OCI-LY7 (cell line): ENCODE results near the gene EEIG1. TPM values are rescaled to one million over a fixed set of nuclear protein-coding genes. Genes with fewer than 3 reads are reported as not detected.

Experiments used
- BruUV-seq: library from RNA; stranded (reverse); fragments of 400-500 nt; replicated peaks from 2 replicates; lab custom pipeline; 2021; lab: Mats Ljungman, UMichigan
- CTCF ChIA-PET: fragments of 300-600 bp; sonication (Branson Sonifier 250); formaldehyde crosslinking; loops from one replicate; lab custom pipeline; 2022; ENCODE audit warnings: antibody characterized with exemption; ENCODE audit not compliant: unreplicated experiment; lab: Charles Lee
- POLR2A ChIA-PET: fragments of 300-600 bp; sonication (Branson Sonifier 250); formaldehyde crosslinking; loops from one replicate; lab custom pipeline; 2022; ENCODE audit warnings: antibody characterized with exemption; lab: Charles Lee
- DNase-seq: peaks from one replicate; pipeline ENCODE4 v3.0.0-alpha.2; 2015; ENCODE audit warnings: low spot score
- H2AFZ ChIP-seq: fragments of 200-600 bp; sonication (generic), shearing (Covaris generic); 2 replicates; pipeline ENCODE4 v1.6.1; 2014; ENCODE audit warnings: mild to moderate bottlenecking, antibody characterized with exemption, low read length, moderate library complexity
- H3K27ac ChIP-seq: fragments of 200-600 bp; sonication (generic); 2 replicates; pipeline ENCODE4 v1.5.1; 2014; ENCODE audit warnings: mixed run types, low read depth, mild to moderate bottlenecking, moderate library complexity, low read length, inconsistent platforms; ENCODE audit not compliant: poor library complexity, severe bottlenecking
- H3K36me3 ChIP-seq: fragments of 200-600 bp; sonication (generic); 2 replicates; pipeline ENCODE4 v1.6.1; 2014; ENCODE audit warnings: mild to moderate bottlenecking, antibody characterized with exemption, low read length, moderate library complexity, mixed read lengths; ENCODE audit not compliant: insufficient read depth
- H3K4me1 ChIP-seq: fragments of 200-600 bp; sonication (generic); 2 replicates; pipeline ENCODE4 v1.5.1; 2014; ENCODE audit warnings: mild to moderate bottlenecking, low read length; ENCODE audit not compliant: insufficient read depth, poor library complexity, severe bottlenecking
- H3K4me2 ChIP-seq: fragments of 200-600 bp; sonication (generic); 2 replicates; pipeline ENCODE4 v1.6.1; 2014; ENCODE audit warnings: mild to moderate bottlenecking, low read length
- H3K4me3 ChIP-seq: fragments of 200-600 bp; sonication (generic); 2 replicates; pipeline ENCODE4 v1.5.1; 2014; ENCODE audit warnings: mild to moderate bottlenecking, low read depth, low read length; ENCODE audit not compliant: poor library complexity, severe bottlenecking
- H3K79me2 ChIP-seq: fragments of 200-600 bp; sonication (generic); 2 replicates; pipeline ENCODE4 v1.6.1; 2016; ENCODE audit warnings: low read depth, mild to moderate bottlenecking, low read length, moderate library complexity, mixed read lengths; ENCODE audit not compliant: insufficient read depth
- H3K9me2 ChIP-seq: fragments of 200-600 bp; sonication (generic); 2 replicates; pipeline ENCODE4 v1.6.1; 2016; ENCODE audit warnings: mild to moderate bottlenecking, low read length, mixed read lengths; ENCODE audit not compliant: insufficient read depth
- H3K9me3 ChIP-seq: fragments of 200-600 bp; sonication (generic); 2 replicates; pipeline ENCODE4 v1.6.1; 2014; ENCODE audit warnings: mild to moderate bottlenecking, mixed run types, low read length, mixed read lengths
- H4K20me1 ChIP-seq: fragments of 200-600 bp; sonication (generic); 2 replicates; pipeline ENCODE4 v1.6.1; 2014; ENCODE audit warnings: mild to moderate bottlenecking, antibody characterized with exemption, low read length, moderate library complexity, mixed read lengths; ENCODE audit not compliant: insufficient read depth
- EZH2phosphoT487 ChIP-seq: fragments of 200-600 bp; sonication (generic); IDR thresholded peaks from 2 replicates; pipeline ENCODE4 v1.6.1; 2018; ENCODE audit warnings: low read depth, borderline replicate concordance, mild to moderate bottlenecking, mixed run types, antibody characterized with exemption, low read length, moderate library complexity, mixed read lengths
- intact Hi-C: fragments of 100-400 bp; cut with micrococcal nuclease; formaldehyde crosslinking; loops from one replicate; pipeline ENCODE4 v1.10.0; 2022; ENCODE audit not compliant: unreplicated experiment
- total RNA-seq, 2 experiments: library from RNA; depleted of rRNA in 1 of 2; stranded (reverse); fragments of >200 nt in 1 of 2; shearing (Covaris generic) in 1 of 2; gene quantifications; 2 replicates each; pipeline ENCODE4 v1.2.3, GENCODE V29; 2014 to 2022
- TF ChIP-seq, protein P1 (sequence below): fragments of 200-600 bp; sonication (generic); conservative IDR thresholded peaks from 2 replicates; pipeline ENCODE4 v1.5.1; 2014; ENCODE audit warnings: mild to moderate bottlenecking, antibody characterized with exemption, low read length, moderate library complexity, mixed read lengths

The EEIG1 gene
- total RNA-seq, 2 experiments from 2014 or later, result 25.8 to 60.1 TPM

- intact Hi-C loops, result loop anchor here (1.0 to 2.0 kb wide), 2 partner anchors 18 to 47 kb away; partner anchors contain the start of gene EEIG1
- Histone ChIP-seq H4K20me1 (no peaks in the 10 kb centered on the region), H3K9me2 (no peaks in the 10 kb centered on the region), H3K36me3 (no peaks in the 10 kb centered on the region), H3K4me3 (peak overlapping the region; percentile 56), H2AFZ (peak overlapping the region; percentile 60), H3K4me1 (peaks cover 71% of the 10 kb centered on the region), H3K27ac (peak overlapping the region; percentile 78), H3K79me2 (no peaks in the 10 kb centered on the region), H3K9me3 (no peaks in the 10 kb centered on the region), H3K4me2 (peak overlapping the region; percentile 66)
- CTCF ChIA-PET, result no interaction called here
- no TSS peak for BruUV-seq
- TF ChIP-seq, protein P1, sequence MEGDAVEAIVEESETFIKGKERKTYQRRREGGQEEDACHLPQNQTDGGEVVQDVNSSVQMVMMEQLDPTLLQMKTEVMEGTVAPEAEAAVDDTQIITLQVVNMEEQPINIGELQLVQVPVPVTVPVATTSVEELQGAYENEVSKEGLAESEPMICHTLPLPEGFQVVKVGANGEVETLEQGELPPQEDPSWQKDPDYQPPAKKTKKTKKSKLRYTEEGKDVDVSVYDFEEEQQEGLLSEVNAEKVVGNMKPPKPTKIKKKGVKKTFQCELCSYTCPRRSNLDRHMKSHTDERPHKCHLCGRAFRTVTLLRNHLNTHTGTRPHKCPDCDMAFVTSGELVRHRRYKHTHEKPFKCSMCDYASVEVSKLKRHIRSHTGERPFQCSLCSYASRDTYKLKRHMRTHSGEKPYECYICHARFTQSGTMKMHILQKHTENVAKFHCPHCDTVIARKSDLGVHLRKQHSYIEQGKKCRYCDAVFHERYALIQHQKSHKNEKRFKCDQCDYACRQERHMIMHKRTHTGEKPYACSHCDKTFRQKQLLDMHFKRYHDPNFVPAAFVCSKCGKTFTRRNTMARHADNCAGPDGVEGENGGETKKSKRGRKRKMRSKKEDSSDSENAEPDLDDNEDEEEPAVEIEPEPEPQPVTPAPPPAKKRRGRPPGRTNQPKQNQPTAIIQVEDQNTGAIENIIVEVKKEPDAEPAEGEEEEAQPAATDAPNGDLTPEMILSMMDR, result no peak
- TF ChIP-seq EZH2phosphoT487, result no peak
- peak; percentile 39 for DNase-seq
- POLR2A ChIA-PET, result interaction anchor here (0.6 to 2.9 kb wide), 13 partner anchors 10 to 109 kb away, joined by 3 to 25 read pairs (median 4); partner anchors contain the start of genes EEIG1 and NAIF1
These were observed 46.2 kb upstream of the EEIG1 start for GRCh38 chr9:128026773-128027541.

DNA sequence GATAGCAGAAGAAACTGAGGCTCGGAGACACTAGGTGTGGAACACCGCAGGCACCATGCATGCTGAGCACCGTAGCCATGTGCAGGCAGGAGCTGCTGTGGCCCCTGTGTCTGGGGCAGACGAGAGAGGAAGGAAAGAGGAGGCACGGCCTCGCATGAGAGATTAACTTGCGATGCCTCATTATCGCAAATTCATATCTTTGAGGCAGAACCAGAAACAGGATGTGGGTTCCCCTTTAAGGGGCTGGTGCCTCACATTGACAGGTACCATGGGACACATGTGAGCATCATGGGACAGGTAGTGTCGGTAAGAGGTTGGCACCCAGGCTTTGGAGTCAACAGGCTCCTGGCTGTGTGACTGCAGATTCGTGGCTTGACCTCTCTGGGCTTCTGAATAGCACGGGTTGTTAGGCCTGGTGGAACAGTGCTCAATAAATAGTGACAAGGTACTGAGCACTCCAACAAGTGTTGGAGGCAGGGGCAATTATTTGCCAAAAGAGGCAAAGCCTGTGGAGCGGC lies 45.5 kb upstream of the EEIG1 start:
- peak overlapping the region; percentile 60 for H2AFZ ChIP-seq
- DNase-seq, result peak; percentile 92
- H3K9me3 ChIP-seq, result no peaks in the 10 kb centered on the region
- H3K27ac ChIP-seq, result peak overlapping the region; percentile 78
- H3K4me1 ChIP-seq, result peaks cover 65% of the 10 kb centered on the region
- TF ChIP-seq, protein P1, result no peak
- TF ChIP-seq EZH2phosphoT487, result no peak
- peak overlapping the region; percentile 66 for H3K4me2 ChIP-seq
- intact Hi-C loops, result loop anchor here (1.0 to 2.0 kb wide), 2 partner anchors 18 to 46 kb away; partner anchors contain the start of gene EEIG1
- CTCF ChIA-PET, result no interaction called here
- no TSS peak for BruUV-seq
- POLR2A ChIA-PET, result interaction anchor here (0.6 to 2.9 kb wide), 10 partner anchors 10 to 63 kb away, joined by 3 to 25 read pairs (median 8); partner anchors contain the start of gene EEIG1
- no peaks in the 10 kb centered on the region for H4K20me1 ChIP-seq
- H3K9me2 ChIP-seq, result no peaks in the 10 kb centered on the region
- no peaks in the 10 kb centered on the region for H3K36me3 ChIP-seq
- peak overlapping the region; percentile 56 for H3K4me3 ChIP-seq
- H3K79me2 ChIP-seq, result no peaks in the 10 kb centered on the region
